Measurements from ENCODE around the gene HBG1. TPM values are rescaled to one million over a fixed set of nuclear protein-coding genes. Genes with fewer than 3 reads are reported as not detected.

The HBG1 gene
- total RNA-seq, 1 experiment from 2014 or later: not detected

- intact Hi-C loops (cut with micrococcal nuclease): no loop called here
- POLR2A ChIA-PET (ENCODE audit: unreplicated experiment): no interaction called here
- no peak overlapping the region for H3K4me2 ChIP-seq (ENCODE audit: low read length)
Observed at GRCh38 chr11:5293028-5293427, 43.4 kb upstream of the HBG1 start.

DNA sequence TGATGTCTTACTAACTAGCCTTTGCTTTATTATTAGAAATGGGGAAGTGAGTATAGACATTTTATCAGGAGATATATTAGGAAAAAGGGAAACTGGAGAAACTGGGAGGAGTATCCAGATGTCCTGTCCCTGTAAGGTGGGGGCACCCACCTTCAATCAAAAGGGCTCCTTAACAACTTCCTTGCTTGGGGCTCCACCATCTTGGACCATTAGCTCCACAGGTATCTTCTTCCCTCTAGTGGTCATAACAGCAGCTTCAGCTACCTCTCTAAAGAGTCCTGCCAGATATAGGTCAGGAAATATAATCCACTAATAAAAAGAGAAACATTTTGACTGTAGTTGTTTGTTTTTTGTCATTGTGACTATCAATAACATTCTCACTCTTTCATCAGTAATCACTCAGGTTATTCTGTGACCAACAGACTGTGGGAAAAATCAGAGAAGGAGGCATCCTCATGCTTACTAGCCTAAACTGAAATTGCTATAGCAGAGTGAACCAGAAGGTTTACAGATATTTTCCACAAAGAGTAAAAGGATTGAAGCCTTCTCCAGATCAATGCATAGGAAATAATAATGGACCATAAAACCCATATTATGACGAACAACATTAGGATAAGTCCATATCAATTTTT, 41.7 kb upstream of the HBG1 start:
- H4K20me1 ChIP-seq (ENCODE audit: low read length): no peaks in the 10 kb centered on the region
- H3K9me3 ChIP-seq (ENCODE audit: low read length): no peaks in the 10 kb centered on the region
- no peak overlapping the region for H3K4me3 ChIP-seq (ENCODE audit: low read length)
- no peaks in the 10 kb centered on the region for H3F3A ChIP-seq (ENCODE audit: low read length, unreplicated experiment)
- no peak overlapping the region for H3K27ac ChIP-seq (ENCODE audit: low read length)
- H3K36me3 ChIP-seq (ENCODE audit: low read depth, low read length): no peaks in the 10 kb centered on the region
- TF ChIP-seq EZH2phosphoT487 (IDR thresholded peaks at IDR 0.05; ENCODE audit: borderline replicate concordance, low read length) (no peak), EZH2 (IDR thresholded peaks at IDR 0.05; ENCODE audit: low read length, unreplicated experiment) (no peak), CTCF (conservative IDR thresholded peaks at IDR 0.05; ENCODE audit: low read depth, low read length) (peak; percentile 68)
- no TSS peak for BruUV-seq (replicated peaks)
- intact Hi-C loops (cut with micrococcal nuclease): loop anchor here (1.0 kb wide), 1 partner anchor 87 kb away; no protein-coding TSS in a partner anchor
- CTCF ChIA-PET: no interaction called here
- H3K27me3 ChIP-seq (ENCODE audit: low read length): no peaks in the 10 kb centered on the region
- H3K4me1 ChIP-seq (ENCODE audit: insufficient read depth, low read length): no peaks in the 10 kb centered on the region
- no peaks in the 10 kb centered on the region for H3K79me2 ChIP-seq (ENCODE audit: low read length)
- ATAC-seq: peak; percentile 79
- no peak overlapping the region for H3K9ac ChIP-seq (ENCODE audit: low read length)
- POLR2A ChIA-PET (ENCODE audit: unreplicated experiment): no interaction called here
- no peak overlapping the region for H3K4me2 ChIP-seq (ENCODE audit: low read length)
- DNase-seq: peak; percentile 46
- H3K9me2 ChIP-seq (replicated peaks; ENCODE audit: low read length): no peaks in the 10 kb centered on the region
- no peak overlapping the region for H2AFZ ChIP-seq (ENCODE audit: low read length)

More at GRCh38 chr11:5293028-5293427, 43.4 kb upstream of the HBG1 start:
- Histone ChIP-seq H3F3A (ENCODE audit: low read length, unreplicated experiment) (no peaks in the 10 kb centered on the region), H3K36me3 (ENCODE audit: low read depth, low read length) (no peaks in the 10 kb centered on the region), H2AFZ (ENCODE audit: low read length) (no peak overlapping the region), H3K27me3 (ENCODE audit: low read length) (no peaks in the 10 kb centered on the region), H4K20me1 (ENCODE audit: low read length) (no peaks in the 10 kb centered on the region), H3K9me2 (replicated peaks; ENCODE audit: low read length) (no peaks in the 10 kb centered on the region), H3K9ac (ENCODE audit: low read length) (no peak overlapping the region), H3K4me1 (ENCODE audit: insufficient read depth, low read length) (no peaks in the 10 kb centered on the region), H3K4me3 (ENCODE audit: low read length) (no peak overlapping the region), H3K27ac (ENCODE audit: low read length) (no peak overlapping the region), H3K9me3 (ENCODE audit: low read length) (no peaks in the 10 kb centered on the region), H3K79me2 (ENCODE audit: low read length) (no peaks in the 10 kb centered on the region)
- CTCF ChIA-PET: no interaction called here
- BruUV-seq (replicated peaks): no TSS peak
- DNase-seq (peak; percentile 6), ATAC-seq (no peak)
- TF ChIP-seq EZH2 (IDR thresholded peaks at IDR 0.05; ENCODE audit: low read length, unreplicated experiment): no peak
- no peak for TF ChIP-seq EZH2phosphoT487 (IDR thresholded peaks at IDR 0.05; ENCODE audit: borderline replicate concordance, low read length)
- TF ChIP-seq CTCF (conservative IDR thresholded peaks at IDR 0.05; ENCODE audit: low read depth, low read length): no peak

DNA sequence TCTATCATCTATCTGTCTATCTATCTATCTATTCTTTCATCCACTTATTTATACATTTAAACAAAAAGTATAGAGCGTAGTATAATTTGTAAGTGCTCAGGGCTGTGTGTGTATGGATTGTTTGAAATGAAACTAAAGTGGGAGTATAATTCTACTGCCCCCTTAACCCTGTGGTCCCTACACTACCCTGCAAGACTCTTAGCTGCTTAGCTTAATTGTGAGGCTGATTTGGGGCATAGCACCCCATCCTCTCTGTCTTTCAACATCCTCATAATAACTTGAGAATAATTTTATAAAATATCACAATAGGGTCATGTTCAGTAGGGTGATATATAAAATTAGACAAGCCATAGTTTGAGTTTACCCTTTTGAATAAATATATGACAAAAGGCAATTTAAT, 40.4 kb upstream of the HBG1 start:
- H4K20me1 ChIP-seq (ENCODE audit: low read length): no peaks in the 10 kb centered on the region
- TF ChIP-seq CTCF (conservative IDR thresholded peaks at IDR 0.05; ENCODE audit: low read depth, low read length): no peak
- no peak for TF ChIP-seq EZH2phosphoT487 (IDR thresholded peaks at IDR 0.05; ENCODE audit: borderline replicate concordance, low read length)
- no peak for TF ChIP-seq EZH2 (IDR thresholded peaks at IDR 0.05; ENCODE audit: low read length, unreplicated experiment)
- H3K27me3 ChIP-seq (ENCODE audit: low read length): no peaks in the 10 kb centered on the region
- H2AFZ ChIP-seq (ENCODE audit: low read length): no peak overlapping the region
- no peak overlapping the region for H3K9ac ChIP-seq (ENCODE audit: low read length)
- no peaks in the 10 kb centered on the region for H3K4me1 ChIP-seq (ENCODE audit: insufficient read depth, low read length)
- H3K4me2 ChIP-seq (ENCODE audit: low read length): no peak overlapping the region
- no peak for DNase-seq
- ChIA-PET POLR2A (ENCODE audit: unreplicated experiment) (no interaction called here), CTCF (no interaction called here)
- no peaks in the 10 kb centered on the region for H3K36me3 ChIP-seq (ENCODE audit: low read depth, low read length)
- intact Hi-C loops (cut with micrococcal nuclease): no loop called here
- no peaks in the 10 kb centered on the region for H3K9me2 ChIP-seq (replicated peaks; ENCODE audit: low read length)
- H3F3A ChIP-seq (ENCODE audit: low read length, unreplicated experiment): no peaks in the 10 kb centered on the region
- no TSS peak for BruUV-seq (replicated peaks)
- H3K4me3 ChIP-seq (ENCODE audit: low read length): no peak overlapping the region
- ATAC-seq: no peak
- no peaks in the 10 kb centered on the region for H3K9me3 ChIP-seq (ENCODE audit: low read length)
- no peaks in the 10 kb centered on the region for H3K79me2 ChIP-seq (ENCODE audit: low read length)
- no peak overlapping the region for H3K27ac ChIP-seq (ENCODE audit: low read length)
